IMR-90 (cell line): ENCODE measurements around the gene NUDT15. TPM values are rescaled to one million over a fixed set of nuclear protein-coding genes. Genes with fewer than 3 reads are reported as not detected.

Experiments
- ATAC-seq: fragments of 200-7000 bp; cut with Tn5 transposase; 2 replicates; pipeline ENCODE4 v1.9.1; 2020; ENCODE audit warnings: low read depth, mild to moderate bottlenecking, moderate library complexity
- BruUV-seq: library from RNA; stranded (reverse); fragments of 400-500 nt; replicated peaks from 2 replicates; lab custom pipeline; 2021; lab: Mats Ljungman, UMichigan
- CTCF ChIA-PET: fragments of 300-600 bp; formaldehyde crosslinking; extraction: SDS; loops from one replicate; lab custom pipeline; 2021; ENCODE audit warnings: antibody characterized with exemption; lab: Yijun Ruan, JAX
- POLR2A ChIA-PET: fragments of 300-600 bp; sonication (Branson Sonifier 250); formaldehyde crosslinking; loops from one replicate; lab custom pipeline; 2022; ENCODE audit warnings: antibody characterized with exemption; ENCODE audit not compliant: unreplicated experiment; lab: Charles Lee
- DNase-seq: peaks from one replicate; pipeline ENCODE4 v3.0.0; 2013
- H2AFZ ChIP-seq: replicated peaks from 2 replicates; pipeline ENCODE3; 2013; ENCODE audit warnings: low read length, mild to moderate bottlenecking; ENCODE audit not compliant: poor library complexity
- H2AK5ac ChIP-seq: 2 replicates; pipeline ENCODE4 v1.6.1; 2013; ENCODE audit warnings: low read depth, low read length, inconsistent platforms
- H2AK9ac ChIP-seq: replicated peaks from 2 replicates; pipeline ENCODE3; 2013; ENCODE audit warnings: mild to moderate bottlenecking, low read depth, low read length, moderate library complexity; ENCODE audit not compliant: poor library complexity
- H2BK120ac ChIP-seq: 2 replicates; pipeline ENCODE4 v1.6.1; 2013; ENCODE audit warnings: low read depth, low read length, inconsistent platforms
- H2BK15ac ChIP-seq: 3 replicates; pipeline ENCODE4 v1.6.1; 2013; ENCODE audit warnings: low read depth, low read length, inconsistent platforms
- H2BK20ac ChIP-seq: 2 replicates; pipeline ENCODE4 v1.6.1; 2013; ENCODE audit warnings: low read depth, mild to moderate bottlenecking, inconsistent platforms, low read length, moderate library complexity
- H2BK5ac ChIP-seq: 2 replicates; pipeline ENCODE4 v1.6.1; 2013; ENCODE audit warnings: mild to moderate bottlenecking, low read depth, low read length, inconsistent platforms; ENCODE audit not compliant: poor library complexity, severe bottlenecking
- H3K14ac ChIP-seq: replicated peaks from 2 replicates; pipeline ENCODE4 v1.6.1; 2013; ENCODE audit warnings: low read depth, low read length, inconsistent platforms
- H3K18ac ChIP-seq: 2 replicates; pipeline ENCODE4 v1.6.1; 2013; ENCODE audit warnings: low read depth, low read length, control low read depth
- H3K23ac ChIP-seq: 2 replicates; pipeline ENCODE4 v1.6.1; 2013; ENCODE audit warnings: low read depth, low read length, inconsistent platforms
- H3K27ac ChIP-seq: 2 replicates; pipeline ENCODE4 v1.5.1; 2013; ENCODE audit warnings: mild to moderate bottlenecking, control low read depth, low read length; ENCODE audit not compliant: insufficient read depth
- H3K27me3 ChIP-seq: 2 replicates; pipeline ENCODE4 v1.6.1; 2013; ENCODE audit warnings: low read length; ENCODE audit not compliant: control insufficient read depth, insufficient read depth
- H3K36me3 ChIP-seq: 2 replicates; pipeline ENCODE4 v1.6.1; 2013; ENCODE audit warnings: low read length, mixed read lengths; ENCODE audit not compliant: control insufficient read depth, insufficient read depth
- H3K4ac ChIP-seq: 2 replicates; pipeline ENCODE4 v1.6.1; 2013; ENCODE audit warnings: low read depth, low read length, inconsistent platforms
- H3K4me1 ChIP-seq: 2 replicates; pipeline ENCODE4 v1.6.1; 2013; ENCODE audit warnings: low read length, mixed read lengths; ENCODE audit not compliant: control insufficient read depth, insufficient read depth
- H3K4me2 ChIP-seq: 2 replicates; pipeline ENCODE4 v1.6.1; 2013; ENCODE audit warnings: low read depth, mild to moderate bottlenecking, control low read depth, low read length, moderate library complexity
- H3K4me3 ChIP-seq: 2 replicates; pipeline ENCODE4 v1.5.1; 2013; ENCODE audit warnings: low read depth, mild to moderate bottlenecking, control low read depth, low read length, moderate library complexity; ENCODE audit not compliant: insufficient read depth
- H3K56ac ChIP-seq: 2 replicates; pipeline ENCODE4 v1.6.1; 2013; ENCODE audit warnings: low read length, inconsistent platforms; ENCODE audit not compliant: insufficient read depth; ENCODE audit errors: extremely low read depth
- H3K79me1 ChIP-seq, 2 experiments: 2 replicates each; pipeline ENCODE4 v1.6.1; 2013; ENCODE audit warnings: low read length in 2 of 2, inconsistent platforms in 1 of 2, low read depth in 1 of 2
- H3K9ac ChIP-seq: 2 replicates; pipeline ENCODE4 v1.6.1; 2013; ENCODE audit warnings: low read depth, low read length, control low read depth
- H3K9me1 ChIP-seq: 2 replicates; pipeline ENCODE4 v1.6.1; 2013; ENCODE audit warnings: low read length, inconsistent platforms; ENCODE audit not compliant: insufficient read depth
- H3K9me3 ChIP-seq: 2 replicates; pipeline ENCODE4 v1.6.1; 2013; ENCODE audit warnings: low read length; ENCODE audit not compliant: control insufficient read depth, insufficient read depth
- H4K20me1 ChIP-seq: 2 replicates; pipeline ENCODE4 v1.6.1; 2013; ENCODE audit warnings: low read length, inconsistent platforms; ENCODE audit not compliant: insufficient read depth
- H4K5ac ChIP-seq: 2 replicates; pipeline ENCODE4 v1.6.1; 2013; ENCODE audit warnings: mild to moderate bottlenecking, low read depth, low read length, control low read depth
- H4K8ac ChIP-seq, 2 experiments: 2 replicates each; pipeline ENCODE4 v1.6.1; 2013; ENCODE audit warnings: low read depth in 2 of 2, low read length in 2 of 2, control low read depth in 1 of 2, inconsistent platforms in 1 of 2
- H4K91ac ChIP-seq: 2 replicates; pipeline ENCODE4 v1.6.1; 2013; ENCODE audit warnings: low read depth, low read length, inconsistent platforms; ENCODE audit not compliant: insufficient read depth
- CEBPB ChIP-seq: IDR thresholded peaks from 2 replicates; pipeline ENCODE4 v1.6.1; 2012; ENCODE audit warnings: low read depth, low read length, improper control_type of control experiment
- MAFK ChIP-seq: IDR thresholded peaks from 2 replicates; pipeline ENCODE4 v1.6.1; 2012; ENCODE audit warnings: low read depth, low read length, improper control_type of control experiment
- MXI1 ChIP-seq: IDR thresholded peaks from 2 replicates; pipeline ENCODE4 v1.6.1; 2012; ENCODE audit warnings: low read depth, mild to moderate bottlenecking, low read length, moderate library complexity, borderline replicate concordance
- RFX5 ChIP-seq: IDR thresholded peaks from 2 replicates; pipeline ENCODE4 v1.8.0; 2012; ENCODE audit warnings: low read depth, mild to moderate bottlenecking, low read length, moderate library complexity
- WGBS, 2 experiments: methylation state at CpG; one replicate each; pipeline versions ENCODE4 v1.1.5 to v1.1.7; 2013; ENCODE audit warnings: missing lambda C conversion rate in 2 of 2; ENCODE audit not compliant: insufficient read length in 1 of 2; ENCODE audit errors: extremely low coverage in 2 of 2; 5-methylcytosine and 5-hydroxymethylcytosine counted together
- dilution Hi-C: fragments of 300-500 bp; cut with HindIII; formaldehyde crosslinking; loops from one replicate; pipeline ENCODE4 v1.14.3; 2018; ENCODE audit warnings: low sequenced_read_pairs; ENCODE audit not compliant: unreplicated experiment
- in situ Hi-C: fragments of 300-500 bp; cut with MboI; formaldehyde crosslinking; loops from 3 replicates; pipeline ENCODE4 v1.14.3; 2019; ENCODE audit warnings: low sequenced_read_pairs, inconsistent platforms, mixed read lengths
- intact Hi-C: fragments of 100-400 bp; cut with micrococcal nuclease; formaldehyde crosslinking; loops from 2 replicates; pipeline ENCODE4 v1.10.0; 2022
- polyA plus RNA-seq, 3 experiments: library from polyadenylated mRNA; depleted of rRNA; stranded (reverse); fragments of >200 nt; gene quantifications; 2 replicates each; pipeline ENCODE4 v1.2.3, GENCODE V29; 2012; ENCODE audit warnings: low replicate concordance in 1 of 3
- total RNA-seq: library from RNA; depleted of rRNA; stranded (reverse); fragments of >200 nt; gene quantifications from 2 replicates; pipeline ENCODE4 v1.2.3, GENCODE V29; 2012

Gene NUDT15
- total and polyA plus RNA-seq, 2 of the 4 experiments (the other 2 are of a cell fraction) = 13.1 to 14.2 TPM

DNA sequence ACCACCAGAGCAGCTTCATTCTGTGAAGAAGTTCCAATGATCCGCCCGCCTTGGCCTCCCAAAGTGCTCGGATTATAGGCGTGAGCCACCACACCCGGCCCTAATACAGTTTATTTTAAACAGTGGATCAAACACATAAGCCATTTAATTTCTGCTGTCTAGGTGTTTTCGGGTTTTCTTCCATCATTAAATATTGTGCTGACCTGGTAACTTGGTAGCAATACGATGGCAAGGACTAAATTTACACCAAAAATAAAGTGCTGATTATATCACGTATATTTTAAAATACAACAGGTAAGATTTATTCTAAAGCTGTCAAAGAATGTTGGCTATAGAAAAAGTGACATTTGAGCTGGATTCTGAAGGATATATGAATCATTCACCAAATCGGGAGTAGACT lies 56.1 kb downstream of the NUDT15 start:
- Histone ChIP-seq H2BK20ac (no peak overlapping the region), H4K91ac (no peak overlapping the region), H3K18ac (no peak overlapping the region), H3K4me2 (peak overlapping the region; percentile 98), H4K8ac (no peak overlapping the region), H3K4me3 (peak overlapping the region; percentile 73; the same call in 1 of the 2 replicates), H3K79me1 (peaks cover 10 to 35% of the 10 kb centered on the region in 2 experiments), H3K14ac (no peak overlapping the region), H2BK5ac (no peak overlapping the region), H3K9me1 (peaks cover 3% of the 10 kb centered on the region; the same call in 1 of the 2 replicates), H3K27ac (no peak overlapping the region), H3K56ac (no peak overlapping the region), H3K4me1 (peaks cover 2% of the 10 kb centered on the region; the same call in 1 of the 2 replicates), H3K9ac (peak overlapping the region; percentile 76; the same call in 1 of the 2 replicates), H2AK9ac (no peak overlapping the region), H3K27me3 (no peaks in the 10 kb centered on the region), H3K9me3 (no peaks in the 10 kb centered on the region), H2BK120ac (no peak overlapping the region), H3K4ac (no peak overlapping the region), H4K5ac (no peak overlapping the region), H3K23ac (no peak overlapping the region), H3K36me3 (no peaks in the 10 kb centered on the region), H2BK15ac (no peak overlapping the region), H2AFZ (no peak overlapping the region), H2AK5ac (no peak overlapping the region), H4K20me1 (peaks cover 21% of the 10 kb centered on the region)
- TF ChIP-seq CEBPB (no peak), MAFK (0 out of 2 replicates have a peak, but pooled peaks have one; percentile 6), MXI1 (no peak), RFX5 (no peak)
- TSS peak; percentile 31 for BruUV-seq
- POLR2A ChIA-PET = no interaction called here
- DNase-seq (no peak), ATAC-seq (no peak)
- CTCF ChIA-PET = interaction anchor here (1.4 kb wide), 1 partner anchor 15 kb away, joined by 5 read pairs; no protein-coding TSS in a partner anchor
- in situ Hi-C loops = no loop called here
- WGBS, 2 experiments = 87% methylated on average over 4 of the region's 9 CpGs; no CpG with 5 or more reads in 1 of the 2 experiments
- dilution Hi-C loops = no loop called here
- intact Hi-C loops = loop anchor here (10.0 kb wide), 1 partner anchor 299 kb away; no protein-coding TSS in a partner anchor
